A673 (cell line): ENCODE measurements around the gene ARHGAP15.

Experiments used
- CTCF ChIP-seq: fragments of 300-800, 200-600 bp; sonication (generic); conservative IDR thresholded peaks from 2 replicates; pipeline ENCODE4 v1.5.1; 2017; ENCODE audit warnings: low read depth, mild to moderate bottlenecking, antibody characterized with exemption, low read length, moderate library complexity, mixed read lengths
- EZH2 ChIP-seq: fragments of 200-600 bp; sonication (generic); IDR thresholded peaks from 2 replicates; pipeline ENCODE4 v1.6.1; 2017; ENCODE audit warnings: borderline replicate concordance, low read depth, mild to moderate bottlenecking, mixed read lengths, antibody characterized with exemption, low read length; ENCODE audit not compliant: poor library complexity, severe bottlenecking

GRCh38 chr2:143768991-143769390 lies 639.8 kb downstream of the ARHGAP15 start:
- TF ChIP-seq CTCF = no peak
- no peak for TF ChIP-seq EZH2
